ENCODE results near the gene MRPL57.

DNA sequence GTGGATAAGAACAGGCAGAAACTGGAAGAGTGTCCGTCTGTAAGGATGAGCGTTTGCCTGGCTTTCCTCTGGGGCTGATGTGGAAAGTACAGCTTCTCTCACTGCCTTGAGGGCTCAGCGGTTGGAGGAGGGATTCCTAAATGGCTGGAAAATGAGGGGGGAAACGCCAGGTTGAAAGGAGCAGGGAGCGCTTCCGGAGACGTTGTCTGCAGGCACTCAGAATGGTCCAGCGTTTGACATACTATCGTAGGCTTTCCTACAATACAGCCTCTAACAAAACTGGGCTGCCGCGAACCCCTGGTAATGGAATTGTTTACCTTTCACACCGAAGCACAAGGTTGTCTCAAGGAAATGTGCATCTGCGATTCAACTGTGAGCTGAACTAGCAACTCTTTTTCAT, 39.9 kb downstream of the MRPL57 start:
- TF ChIP-seq ZNF426 (tag by site-specific recombination; IDR thresholded peaks at IDR 0.05) (no peak), KLF16 (tag by site-specific recombination; IDR thresholded peaks at IDR 0.05) (no peak)
- TF ChIP-seq, protein P1, sequence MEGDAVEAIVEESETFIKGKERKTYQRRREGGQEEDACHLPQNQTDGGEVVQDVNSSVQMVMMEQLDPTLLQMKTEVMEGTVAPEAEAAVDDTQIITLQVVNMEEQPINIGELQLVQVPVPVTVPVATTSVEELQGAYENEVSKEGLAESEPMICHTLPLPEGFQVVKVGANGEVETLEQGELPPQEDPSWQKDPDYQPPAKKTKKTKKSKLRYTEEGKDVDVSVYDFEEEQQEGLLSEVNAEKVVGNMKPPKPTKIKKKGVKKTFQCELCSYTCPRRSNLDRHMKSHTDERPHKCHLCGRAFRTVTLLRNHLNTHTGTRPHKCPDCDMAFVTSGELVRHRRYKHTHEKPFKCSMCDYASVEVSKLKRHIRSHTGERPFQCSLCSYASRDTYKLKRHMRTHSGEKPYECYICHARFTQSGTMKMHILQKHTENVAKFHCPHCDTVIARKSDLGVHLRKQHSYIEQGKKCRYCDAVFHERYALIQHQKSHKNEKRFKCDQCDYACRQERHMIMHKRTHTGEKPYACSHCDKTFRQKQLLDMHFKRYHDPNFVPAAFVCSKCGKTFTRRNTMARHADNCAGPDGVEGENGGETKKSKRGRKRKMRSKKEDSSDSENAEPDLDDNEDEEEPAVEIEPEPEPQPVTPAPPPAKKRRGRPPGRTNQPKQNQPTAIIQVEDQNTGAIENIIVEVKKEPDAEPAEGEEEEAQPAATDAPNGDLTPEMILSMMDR (tag by site-specific recombination; IDR thresholded peaks at IDR 0.05): no peak
- TF ChIP-seq, protein P2, sequence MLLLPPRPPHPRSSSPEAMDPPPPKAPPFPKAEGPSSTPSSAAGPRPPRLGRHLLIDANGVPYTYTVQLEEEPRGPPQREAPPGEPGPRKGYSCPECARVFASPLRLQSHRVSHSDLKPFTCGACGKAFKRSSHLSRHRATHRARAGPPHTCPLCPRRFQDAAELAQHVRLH (tag by site-specific recombination; IDR thresholded peaks at IDR 0.05): no peak
